T-helper 1 cell treated with Interleukin-12 subunit alpha and Interleukin-12 subunit beta and Interleukin-4 antibody, amounts not matched to agents 30 μg/mL and 1 μg/mL, for 36 hours (primary cell): ENCODE data around the gene SNAI1.
"Not testable (repeated sequence)": the region's sequence is repeated elsewhere in the genome, so short reads cannot be mapped to it uniquely, and the experiment has no call there.

ENCODE experiments used
- H3K27ac Mint-ChIP-seq: one replicate; pipeline ENCODE4 v1.8.0; 2021; ENCODE audit warnings: mild to moderate bottlenecking, mixed read lengths
- H3K27me3 Mint-ChIP-seq: one replicate; pipeline ENCODE4 v1.8.0; 2021; ENCODE audit warnings: low read depth, mixed read lengths
- H3K36me3 Mint-ChIP-seq: one replicate; pipeline ENCODE4 v1.8.0; 2021; ENCODE audit warnings: low read depth, mixed read lengths
- H3K4me1 Mint-ChIP-seq: one replicate; pipeline ENCODE4 v1.8.0; 2021; ENCODE audit warnings: low read depth, mixed read lengths
- H3K4me3 Mint-ChIP-seq: one replicate; pipeline ENCODE4 v1.8.0; 2021; ENCODE audit warnings: mild to moderate bottlenecking, moderate library complexity, mixed read lengths
- H3K9me3 Mint-ChIP-seq: one replicate; pipeline ENCODE4 v1.8.0; 2021; ENCODE audit warnings: mixed read lengths

SNAI1 gene

DNA sequence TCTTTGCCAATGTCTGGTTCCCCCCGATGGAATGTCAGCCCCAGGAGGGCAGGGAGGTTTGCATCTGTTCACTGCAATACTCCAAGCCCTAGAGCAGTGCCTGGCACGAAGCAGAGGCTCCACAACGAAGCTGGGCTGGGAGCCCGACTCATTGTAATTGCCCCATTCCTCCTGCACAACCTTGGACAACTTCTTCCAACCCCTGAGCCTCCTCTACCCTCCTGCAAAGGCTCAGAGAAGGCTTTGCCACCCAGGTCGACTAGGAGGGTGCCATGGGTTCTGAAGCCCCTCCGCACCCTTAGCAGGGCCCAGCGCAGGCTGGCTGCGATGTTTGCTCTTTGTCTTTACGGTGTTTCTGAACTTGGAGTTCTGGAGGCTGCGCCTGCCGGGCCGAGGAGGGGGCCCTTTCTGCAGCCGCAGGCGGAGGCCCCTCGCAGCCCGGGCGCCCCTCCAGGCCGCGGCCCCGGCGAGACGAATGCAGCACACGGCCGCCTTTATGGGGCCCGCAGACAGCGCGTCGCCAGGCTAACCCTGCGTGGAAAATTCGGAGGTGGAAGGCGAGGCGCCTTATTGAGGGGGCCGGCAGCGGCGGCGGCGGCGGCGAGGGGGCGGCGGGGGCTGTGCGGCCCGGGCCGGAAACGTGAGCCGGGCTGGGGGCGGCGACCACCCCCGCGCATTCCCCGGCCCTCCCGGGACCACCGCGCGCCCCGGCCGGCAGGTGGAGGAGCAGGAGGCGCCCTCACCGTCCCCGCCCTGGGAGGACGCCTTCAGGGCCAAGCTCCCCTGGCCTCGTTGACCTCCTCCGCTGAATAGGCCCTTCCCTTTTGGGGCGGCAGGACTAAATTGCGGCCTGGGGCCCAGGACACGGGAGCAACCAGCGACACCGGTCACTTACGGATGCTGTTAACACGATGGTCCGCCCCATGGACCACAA lies 27.0 kb downstream of the SNAI1 start:
- Mint-ChIP-seq H3K4me3 (no peak overlapping the region), H3K4me1 (peaks cover 13% of the 10 kb centered on the region), H3K36me3 (no peaks in the 10 kb centered on the region), H3K9me3 (no peaks in the 10 kb centered on the region), H3K27ac (no peak overlapping the region), H3K27me3 (no peaks in the 10 kb centered on the region)

DNA sequence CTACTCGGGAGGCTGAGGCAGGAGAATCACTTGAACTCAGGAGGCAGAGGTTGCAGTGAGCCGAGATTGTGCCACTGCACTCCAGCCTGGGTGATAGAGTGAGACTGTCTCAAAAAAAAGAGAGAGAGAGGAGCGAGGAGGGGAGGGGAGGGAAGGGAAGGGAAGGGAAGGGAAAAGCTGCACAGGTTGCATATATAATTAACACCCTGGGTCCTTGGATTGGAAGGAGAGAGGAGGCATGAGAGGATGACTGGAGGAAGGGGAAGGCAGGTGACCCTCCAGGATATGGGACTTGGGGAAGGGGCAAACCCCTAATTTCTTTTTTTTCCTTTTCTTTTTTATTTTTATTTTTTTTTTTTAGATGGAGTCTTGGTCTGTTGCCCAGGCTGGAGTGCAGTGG lies 28.8 kb downstream of the SNAI1 start:
- H3K36me3 Mint-ChIP-seq, H3K9me3 Mint-ChIP-seq, H3K4me3 Mint-ChIP-seq, H3K27ac Mint-ChIP-seq, H3K4me1 Mint-ChIP-seq, H3K27me3 Mint-ChIP-seq: not testable (repeated sequence)

DNA sequence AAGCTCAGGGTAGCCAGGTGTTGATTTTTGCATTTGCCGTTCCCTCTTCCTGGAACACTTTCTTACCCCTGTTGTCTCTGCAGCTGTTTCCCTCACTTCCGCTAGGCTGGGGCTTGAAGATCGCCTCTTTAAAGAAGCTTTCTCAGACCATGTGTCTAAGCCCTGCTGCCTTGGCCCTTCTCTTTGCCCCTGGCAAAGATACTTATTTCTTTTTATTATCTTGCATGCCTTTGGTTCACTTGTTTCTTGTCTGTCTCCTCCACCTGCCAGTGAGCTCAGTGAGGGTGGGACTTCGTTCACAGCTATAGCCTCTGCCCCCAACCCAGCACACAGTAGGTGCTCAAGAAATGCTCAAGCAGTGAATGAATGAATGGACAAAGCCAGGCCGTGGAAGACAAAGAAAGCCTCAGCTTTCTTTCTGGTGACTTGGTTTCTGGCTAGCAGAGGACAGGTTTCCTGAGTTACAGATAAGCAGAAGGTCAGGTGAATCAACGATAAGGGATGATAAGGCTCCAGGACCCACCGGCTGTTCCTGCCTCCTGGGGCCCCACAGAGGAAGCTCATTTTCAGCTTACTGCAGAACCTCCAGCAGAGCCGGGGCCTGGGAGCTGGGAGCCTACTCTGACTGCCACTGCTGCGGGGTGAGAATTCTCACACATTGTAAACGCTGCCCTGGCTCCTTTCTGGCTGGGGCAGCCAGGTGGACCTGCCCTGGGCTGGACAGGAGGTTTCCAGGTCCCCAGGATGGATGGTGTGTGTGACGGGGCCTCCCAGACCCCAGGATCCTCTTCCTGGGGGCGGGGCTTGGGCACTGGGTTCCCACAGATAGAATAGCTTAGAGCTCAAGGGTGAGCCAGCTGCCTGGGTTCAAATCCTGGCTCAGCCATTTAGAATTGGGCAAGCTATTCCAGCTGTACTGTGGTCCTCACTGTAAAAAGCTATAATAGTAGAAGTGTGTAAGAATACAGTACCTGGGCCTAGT lies 29.8 kb downstream of the SNAI1 start:
- no peaks in the 10 kb centered on the region for H3K27me3 Mint-ChIP-seq
- no peaks in the 10 kb centered on the region for H3K36me3 Mint-ChIP-seq
- H3K4me1 Mint-ChIP-seq = peaks cover 3% of the 10 kb centered on the region
- H3K4me3 Mint-ChIP-seq = no peak overlapping the region
- H3K9me3 Mint-ChIP-seq = no peaks in the 10 kb centered on the region
- H3K27ac Mint-ChIP-seq = no peak overlapping the region

DNA sequence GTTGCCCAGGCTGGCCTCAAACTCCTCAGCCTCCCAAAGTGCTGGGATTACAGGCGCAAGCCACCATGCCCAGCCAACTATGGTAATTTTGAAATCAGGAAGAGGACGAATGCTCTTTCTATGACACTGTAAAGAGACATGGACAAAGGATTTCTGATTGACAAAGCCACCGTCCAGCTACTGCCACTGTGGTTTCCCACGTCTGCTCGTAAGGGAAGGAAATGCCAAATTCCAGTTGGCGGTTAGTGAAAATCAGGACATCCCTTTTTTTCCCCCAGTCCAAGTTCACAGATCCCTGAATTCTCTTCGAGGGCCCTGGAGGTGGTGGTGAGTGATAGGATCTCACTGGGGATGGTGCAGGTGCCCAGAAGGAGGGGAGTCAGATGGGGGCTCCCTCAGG lies 31.2 kb downstream of the SNAI1 start:
- Mint-ChIP-seq H3K27ac (no peak overlapping the region), H3K27me3 (peaks cover 3% of the 10 kb centered on the region), H3K9me3 (no peaks in the 10 kb centered on the region), H3K4me1 (peaks cover 3% of the 10 kb centered on the region), H3K36me3 (no peaks in the 10 kb centered on the region), H3K4me3 (no peak overlapping the region)

DNA sequence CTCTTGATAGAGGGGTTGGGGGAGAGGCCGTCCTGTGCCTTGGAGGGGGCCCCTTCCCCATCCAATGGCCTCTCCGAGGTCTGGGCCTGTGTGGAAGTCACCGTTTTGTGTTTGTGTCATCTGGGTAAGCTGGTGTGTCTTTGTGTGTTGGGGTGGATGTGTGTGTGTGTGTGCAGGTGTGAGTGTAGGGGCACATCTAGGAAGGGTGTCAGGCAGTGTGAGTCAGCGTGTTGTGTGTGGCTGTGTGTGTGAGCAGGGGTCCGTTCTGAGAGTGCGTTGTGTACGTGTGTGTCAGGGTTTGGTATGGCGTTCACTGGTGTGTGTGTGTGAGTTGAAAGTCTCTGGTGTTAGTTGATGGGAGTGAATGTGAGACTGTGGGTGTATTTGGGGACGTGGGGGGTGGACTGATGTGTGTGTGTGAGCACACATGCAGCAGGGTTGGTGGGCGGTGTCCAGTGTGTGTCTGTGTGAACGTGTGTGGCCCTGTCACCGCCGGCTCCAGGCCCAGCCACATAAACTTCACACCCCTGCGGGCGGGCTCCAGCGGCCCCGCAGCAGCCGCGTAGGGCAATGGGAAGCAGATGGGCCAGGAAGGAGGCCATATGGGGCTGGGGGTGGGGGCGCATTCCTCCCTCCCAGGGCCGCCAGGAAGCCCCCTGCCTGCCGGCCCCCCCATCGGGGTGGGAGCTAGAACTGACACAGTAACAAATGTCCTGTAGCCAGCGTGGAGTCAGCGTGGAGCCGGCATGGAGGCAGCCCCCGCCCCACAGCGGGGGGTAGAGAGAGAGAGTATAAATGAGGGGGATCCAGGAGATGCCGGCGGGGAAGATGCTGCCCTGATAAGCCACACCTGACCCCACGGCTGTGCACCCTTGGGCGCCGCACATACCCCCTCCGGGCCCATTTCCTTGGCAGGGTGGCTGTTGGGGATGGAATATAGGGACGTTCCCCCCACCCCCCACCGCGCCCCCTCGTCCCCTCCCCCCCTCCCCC lies 32.1 kb downstream of the SNAI1 start:
- Mint-ChIP-seq H3K36me3 (no peaks in the 10 kb centered on the region), H3K27ac (no peak overlapping the region), H3K4me1 (peaks cover 5% of the 10 kb centered on the region), H3K27me3 (peaks cover 3% of the 10 kb centered on the region), H3K4me3 (no peak overlapping the region), H3K9me3 (no peaks in the 10 kb centered on the region)

DNA sequence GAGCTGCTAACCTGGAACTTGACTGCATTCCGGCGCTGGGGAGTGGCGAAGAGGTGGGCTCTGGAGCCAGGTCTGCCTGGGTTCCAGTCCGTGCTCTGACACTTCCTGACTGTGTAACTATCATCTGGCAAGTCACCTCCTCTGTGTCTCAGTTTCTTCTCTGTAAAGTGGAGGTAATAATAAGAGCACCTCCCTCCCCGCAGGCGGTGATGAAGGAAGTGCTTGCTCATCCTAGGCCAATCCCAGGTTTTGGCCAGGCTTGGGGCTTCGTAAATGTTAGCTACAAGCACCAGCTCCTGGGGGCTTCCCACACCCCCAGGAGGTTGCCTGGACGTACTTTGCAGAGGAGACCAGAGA lies 32.8 kb downstream of the SNAI1 start:
- Mint-ChIP-seq H3K27me3 (peaks cover 3% of the 10 kb centered on the region), H3K4me3 (no peak overlapping the region), H3K27ac (no peak overlapping the region), H3K36me3 (no peaks in the 10 kb centered on the region), H3K4me1 (peaks cover 10% of the 10 kb centered on the region), H3K9me3 (no peaks in the 10 kb centered on the region)

DNA sequence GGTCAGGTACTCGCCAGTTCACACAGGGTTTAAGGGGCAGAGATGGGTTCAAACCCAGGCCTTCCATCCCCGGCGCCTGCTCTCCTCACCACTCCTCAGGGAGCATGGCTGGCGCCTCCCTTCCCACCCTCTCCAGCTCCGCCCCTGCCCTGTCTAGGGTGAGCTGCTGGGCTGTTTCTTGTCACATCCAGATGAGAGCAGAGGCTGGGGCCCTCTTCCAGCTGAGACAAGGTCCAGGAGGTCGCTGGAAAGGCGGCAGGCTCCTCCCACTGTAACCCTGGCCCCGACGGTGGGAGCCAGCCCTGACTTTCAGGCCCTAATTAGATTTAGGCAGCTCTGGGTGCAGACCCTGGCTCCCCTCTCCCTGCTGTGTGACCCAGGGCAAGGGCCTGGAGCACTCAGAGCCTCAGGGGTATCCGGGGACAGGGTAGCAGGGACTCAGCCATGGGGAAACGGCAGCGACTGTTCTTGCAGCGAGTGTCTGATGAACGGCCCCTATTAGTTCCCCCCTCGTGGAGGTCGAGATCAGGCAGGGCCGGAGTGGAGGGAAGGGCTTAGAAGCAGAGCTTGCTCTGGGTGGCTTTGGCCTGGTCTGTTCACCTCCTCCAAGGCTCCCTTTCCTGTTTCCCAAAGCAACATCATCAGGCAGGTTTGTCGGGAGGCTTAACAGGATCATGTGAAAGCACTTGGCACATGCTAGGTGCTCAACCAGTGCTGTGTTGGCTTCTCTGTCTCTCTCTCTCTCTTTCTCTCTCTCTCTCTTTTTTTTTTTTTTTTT lies 33.4 kb downstream of the SNAI1 start:
- H3K27ac Mint-ChIP-seq = no peak overlapping the region
- H3K36me3 Mint-ChIP-seq = no peaks in the 10 kb centered on the region
- no peak overlapping the region for H3K4me3 Mint-ChIP-seq
- no peaks in the 10 kb centered on the region for H3K9me3 Mint-ChIP-seq
- peaks cover 3% of the 10 kb centered on the region for H3K27me3 Mint-ChIP-seq
- peaks cover 10% of the 10 kb centered on the region for H3K4me1 Mint-ChIP-seq

DNA sequence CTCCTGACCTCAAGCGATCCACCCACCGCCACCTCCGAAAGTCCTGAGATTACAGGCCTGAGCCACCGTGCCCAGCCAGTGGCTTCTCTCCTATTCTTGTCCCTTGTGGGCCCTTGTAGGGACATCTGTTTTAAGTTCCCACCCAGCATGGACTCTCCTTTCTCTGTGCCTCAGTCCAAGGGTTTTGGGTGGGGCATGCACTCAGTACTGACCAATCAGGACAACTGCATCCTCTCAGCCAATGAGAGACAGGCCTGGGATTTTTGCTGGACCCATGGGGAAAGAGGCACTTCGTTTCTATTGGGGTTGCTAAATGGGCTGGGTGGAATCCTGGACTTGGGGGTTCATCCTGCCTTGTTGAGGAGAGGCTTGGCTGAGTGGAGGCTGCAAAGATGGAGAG lies 34.4 kb downstream of the SNAI1 start:
- H3K4me3 Mint-ChIP-seq = no peak overlapping the region
- H3K27ac Mint-ChIP-seq = no peak overlapping the region

DNA sequence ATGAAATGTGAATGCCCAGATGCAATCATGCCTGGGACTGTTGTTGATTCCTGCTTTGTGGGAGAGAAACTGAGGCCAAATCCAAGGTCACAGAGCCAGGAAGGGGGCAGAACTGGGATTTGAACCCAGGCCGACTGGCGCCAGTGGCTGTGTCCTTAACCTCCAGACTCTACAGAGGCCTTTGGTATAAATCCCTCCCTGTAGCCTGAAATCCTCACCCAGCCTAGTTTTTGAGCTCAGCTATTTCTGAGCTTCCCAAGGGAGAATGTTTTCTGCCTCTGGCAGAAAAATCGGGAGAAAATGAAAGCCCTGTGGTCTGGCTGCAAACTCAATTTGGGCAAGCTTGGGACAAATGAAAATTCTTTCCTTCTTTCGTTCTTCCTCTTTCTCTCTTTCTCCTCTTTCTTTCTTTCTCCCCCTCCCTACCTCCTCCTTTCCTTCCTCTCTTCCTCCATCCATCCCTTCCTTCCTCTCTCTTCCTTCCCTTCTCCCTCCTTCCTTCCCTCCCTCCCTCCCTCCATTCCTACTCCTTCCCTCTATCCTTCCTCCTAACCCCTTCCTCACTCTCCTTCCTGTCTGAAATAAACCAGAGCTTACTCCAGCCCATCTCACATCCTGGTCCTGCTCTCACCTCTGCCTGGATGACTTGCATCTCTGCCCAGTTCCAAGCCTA lies 34.9 kb downstream of the SNAI1 start:
- H3K36me3 Mint-ChIP-seq = no peaks in the 10 kb centered on the region
- H3K9me3 Mint-ChIP-seq = no peaks in the 10 kb centered on the region
- no peak overlapping the region for H3K4me3 Mint-ChIP-seq
- H3K27me3 Mint-ChIP-seq = peaks cover 3% of the 10 kb centered on the region
- peaks cover 7% of the 10 kb centered on the region for H3K4me1 Mint-ChIP-seq
- no peak overlapping the region for H3K27ac Mint-ChIP-seq

More for the DNA sequence above, 34.4 kb downstream of the SNAI1 start:
- H3K27me3 Mint-ChIP-seq = peaks cover 3% of the 10 kb centered on the region
- H3K36me3 Mint-ChIP-seq = no peaks in the 10 kb centered on the region
- peaks cover 10% of the 10 kb centered on the region for H3K4me1 Mint-ChIP-seq
- no peaks in the 10 kb centered on the region for H3K9me3 Mint-ChIP-seq

DNA sequence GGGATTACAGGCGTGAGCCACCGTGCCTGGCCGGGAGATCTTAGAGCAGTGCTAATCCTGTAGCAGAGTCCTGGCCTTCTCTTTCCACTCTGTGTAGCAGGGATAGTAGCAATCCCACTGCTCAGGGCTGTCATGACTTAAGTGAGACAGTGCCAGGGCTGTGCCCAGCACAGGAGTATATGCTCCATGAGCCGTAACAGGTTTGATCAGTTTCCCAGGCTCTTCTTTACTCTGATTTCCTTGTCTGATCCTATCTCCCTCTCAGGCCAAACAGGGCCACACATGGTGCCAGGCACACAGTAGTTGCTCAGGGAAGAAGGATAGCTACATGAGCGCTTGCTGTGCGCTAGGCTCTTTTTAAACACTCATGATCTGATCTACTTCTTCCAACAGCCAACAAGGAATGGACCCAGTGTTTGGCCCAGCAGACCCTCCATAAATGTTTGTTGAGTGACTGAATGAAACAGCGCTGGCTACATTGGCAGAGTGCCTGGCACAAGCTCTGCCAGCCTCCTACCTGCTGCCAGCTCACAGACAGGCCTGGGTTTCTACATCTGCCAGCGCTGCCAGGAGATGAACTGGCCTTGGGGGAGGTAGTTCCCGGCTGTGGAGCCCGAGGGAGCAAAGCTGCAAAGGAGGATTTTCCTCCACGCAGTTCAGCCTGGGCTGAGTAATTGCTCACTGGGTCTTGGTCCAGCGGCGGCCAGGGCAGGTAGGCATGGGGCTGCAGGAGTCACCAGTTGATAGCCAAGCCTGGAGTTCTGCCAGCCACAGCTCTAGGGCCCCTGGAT lies 36.9 kb downstream of the SNAI1 start:
- Mint-ChIP-seq H3K4me1 (peaks cover 9% of the 10 kb centered on the region), H3K9me3 (no peaks in the 10 kb centered on the region), H3K4me3 (no peak overlapping the region), H3K36me3 (no peaks in the 10 kb centered on the region), H3K27ac (no peak overlapping the region), H3K27me3 (peaks cover 3% of the 10 kb centered on the region)

DNA sequence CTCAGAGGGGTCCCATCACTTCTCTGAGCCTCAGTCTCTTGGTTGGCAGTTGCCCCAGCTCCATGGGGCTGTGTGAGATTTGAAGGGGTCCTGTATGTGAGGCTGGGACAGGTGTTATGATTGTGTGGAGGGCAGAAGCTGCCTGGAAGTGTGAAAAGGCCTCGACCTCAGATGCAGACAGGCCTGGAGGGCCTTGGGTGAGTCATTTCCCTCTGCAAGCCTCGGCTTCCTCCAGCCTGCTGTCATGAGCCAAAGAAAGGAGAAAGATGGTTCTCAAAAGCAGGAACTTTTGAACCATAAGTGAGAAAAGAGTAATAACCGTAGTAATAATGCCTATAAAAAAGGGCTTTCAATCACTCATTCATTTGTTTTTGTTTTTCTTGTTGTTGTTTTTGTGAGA lies 37.5 kb downstream of the SNAI1 start:
- Mint-ChIP-seq H3K4me3 (no peak overlapping the region), H3K9me3 (no peaks in the 10 kb centered on the region), H3K4me1 (peaks cover 9% of the 10 kb centered on the region), H3K27ac (no peak overlapping the region), H3K27me3 (peaks cover 3% of the 10 kb centered on the region), H3K36me3 (no peaks in the 10 kb centered on the region)

DNA sequence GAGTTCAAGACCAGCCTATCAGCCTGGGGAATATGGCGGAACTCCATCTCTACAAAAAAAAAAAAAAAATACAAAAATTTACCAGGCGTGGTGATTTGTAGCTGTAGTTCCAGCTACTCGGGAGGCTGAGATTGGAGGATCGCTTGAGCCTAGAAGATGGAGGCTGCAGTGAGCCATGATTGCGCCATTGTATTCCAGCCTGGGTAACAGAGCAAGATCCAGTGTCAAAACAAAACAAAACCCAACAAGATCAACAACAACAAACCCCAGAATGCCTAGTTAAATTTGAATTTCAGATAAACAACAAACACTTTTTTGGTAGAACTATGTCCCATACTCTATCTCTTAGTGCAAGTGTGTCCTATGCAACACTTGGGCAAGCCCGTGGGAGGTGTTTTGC lies 39.9 kb downstream of the SNAI1 start:
- peaks cover 9% of the 10 kb centered on the region for H3K4me1 Mint-ChIP-seq
- no peak overlapping the region for H3K27ac Mint-ChIP-seq
- H3K9me3 Mint-ChIP-seq = no peaks in the 10 kb centered on the region
- no peak overlapping the region for H3K4me3 Mint-ChIP-seq
- no peaks in the 10 kb centered on the region for H3K36me3 Mint-ChIP-seq
- H3K27me3 Mint-ChIP-seq = peaks cover 3% of the 10 kb centered on the region
